ENCODE data around the gene CENPP. TPM values are rescaled to one million over a fixed set of nuclear protein-coding genes. Genes with fewer than 3 reads are reported as not detected.
A peak's percentile ranks its signal among the peaks of the same experiment; 100 is the strongest.
"Not testable (repeated sequence)": the region's sequence is repeated elsewhere in the genome, so short reads cannot be mapped to it uniquely, and the experiment has no call there.

The CENPP gene
- total RNA-seq, 2 experiments from 2014 or later = 26.5 to 27.0 TPM

- no peak overlapping the region for H3K4me3 Mint-ChIP-seq
- H3K36me3 Mint-ChIP-seq = peaks cover 19% of the 10 kb centered on the region
- H3K27ac Mint-ChIP-seq = no peak overlapping the region
- no peak for DNase-seq
- H3K9me3 Mint-ChIP-seq = no peaks in the 10 kb centered on the region
- H3K4me1 Mint-ChIP-seq = peaks cover under 1% of the 10 kb centered on the region
- H3K27me3 Mint-ChIP-seq = no peaks in the 10 kb centered on the region
Measured at GRCh38 chr9:92612292-92612691, 286.5 kb downstream of the CENPP start.

DNA sequence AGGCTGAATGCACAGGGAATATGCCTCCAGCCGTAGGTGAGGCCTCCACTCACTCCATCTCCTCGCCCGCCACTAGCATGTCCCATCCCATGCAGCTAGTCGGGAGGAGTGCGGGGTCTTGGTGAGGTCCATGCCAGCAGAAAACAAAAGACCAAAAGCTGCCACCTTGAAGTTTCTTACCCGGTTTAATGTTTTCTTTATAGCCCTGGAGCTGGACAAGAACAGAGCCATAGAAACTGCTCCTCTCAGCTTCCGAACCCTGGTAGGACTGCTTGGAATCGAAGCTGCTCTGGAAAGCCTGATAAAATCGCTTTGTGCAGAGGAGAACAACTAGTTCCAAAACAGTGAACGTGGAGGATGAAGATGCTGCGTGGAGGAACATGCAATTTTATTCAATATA, 287.1 kb downstream of the CENPP start:
- no peak for DNase-seq
- no peak overlapping the region for H3K4me3 Mint-ChIP-seq
- no peak overlapping the region for H3K27ac Mint-ChIP-seq
- peaks cover 19% of the 10 kb centered on the region for H3K36me3 Mint-ChIP-seq
- no peaks in the 10 kb centered on the region for H3K4me1 Mint-ChIP-seq
- H3K9me3 Mint-ChIP-seq = no peaks in the 10 kb centered on the region
- no peaks in the 10 kb centered on the region for H3K27me3 Mint-ChIP-seq

GRCh38 chr9:92613268-92614122, 287.7 kb downstream of the CENPP start:
- Mint-ChIP-seq H3K36me3 (peaks cover 19% of the 10 kb centered on the region), H3K27me3 (no peaks in the 10 kb centered on the region), H3K4me3 (no peak overlapping the region), H3K9me3 (no peaks in the 10 kb centered on the region), H3K4me1 (no peaks in the 10 kb centered on the region), H3K27ac (no peak overlapping the region)
- no peak for DNase-seq

- H3K36me3 Mint-ChIP-seq = peaks cover 19% of the 10 kb centered on the region
Measured at GRCh38 chr9:92614123-92614510, 288.4 kb downstream of the CENPP start.

DNA sequence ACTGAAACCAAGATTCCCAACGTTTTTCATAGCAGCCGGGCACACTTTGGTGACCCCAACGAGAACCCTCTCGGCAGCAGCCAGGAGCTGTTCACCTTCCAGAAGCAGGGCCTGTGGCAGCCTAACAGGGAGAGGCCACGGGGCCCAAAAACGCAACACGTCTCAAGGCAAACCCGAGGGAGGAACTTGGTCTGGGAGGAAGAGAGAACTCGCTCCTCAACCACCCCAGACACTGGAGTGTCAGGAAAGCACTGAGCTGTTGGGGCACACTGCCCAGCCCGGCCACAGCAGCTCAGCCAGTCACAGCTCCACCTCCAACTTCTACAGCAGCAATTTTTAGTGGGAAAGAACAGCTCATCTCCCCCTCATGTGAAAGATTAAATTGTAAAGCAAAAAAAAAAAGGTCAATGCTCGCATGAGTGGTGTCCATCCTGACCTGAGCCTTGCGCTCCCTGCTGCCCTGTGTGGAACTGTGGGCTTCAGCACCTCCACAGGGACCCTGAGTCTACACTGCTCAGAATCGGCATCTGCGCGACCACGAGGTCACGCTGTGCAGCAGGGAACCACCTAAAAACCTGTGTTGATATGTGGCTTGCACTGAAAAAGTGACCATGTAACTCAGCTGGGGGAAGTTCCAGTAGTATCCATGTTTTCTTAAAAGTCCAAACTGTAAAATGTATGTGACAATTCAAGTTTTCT, 289.2 kb downstream of the CENPP start:
- Mint-ChIP-seq H3K27me3 (no peaks in the 10 kb centered on the region), H3K9me3 (no peaks in the 10 kb centered on the region), H3K4me3 (no peak overlapping the region), H3K4me1 (no peaks in the 10 kb centered on the region), H3K27ac (no peak overlapping the region), H3K36me3 (peaks cover 19% of the 10 kb centered on the region)
- DNase-seq = no peak

More at GRCh38 chr9:92614123-92614510, 288.4 kb downstream of the CENPP start:
- no peaks in the 10 kb centered on the region for H3K9me3 Mint-ChIP-seq
- no peak overlapping the region for H3K4me3 Mint-ChIP-seq
- H3K27me3 Mint-ChIP-seq = no peaks in the 10 kb centered on the region
- no peaks in the 10 kb centered on the region for H3K4me1 Mint-ChIP-seq
- no peak for DNase-seq
- no peak overlapping the region for H3K27ac Mint-ChIP-seq

- Mint-ChIP-seq H3K27ac (peak overlapping the region; percentile 39), H3K27me3 (no peaks in the 10 kb centered on the region), H3K4me1 (no peaks in the 10 kb centered on the region), H3K9me3 (no peaks in the 10 kb centered on the region), H3K36me3 (peaks cover 19% of the 10 kb centered on the region), H3K4me3 (no peak overlapping the region)
- no peak for DNase-seq
Measured at GRCh38 chr9:92615790-92616189, 290.0 kb downstream of the CENPP start.

- peaks cover 18% of the 10 kb centered on the region for H3K36me3 Mint-ChIP-seq
- no peak for DNase-seq
- no peaks in the 10 kb centered on the region for H3K4me1 Mint-ChIP-seq
- no peaks in the 10 kb centered on the region for H3K27me3 Mint-ChIP-seq
- no peaks in the 10 kb centered on the region for H3K9me3 Mint-ChIP-seq
- H3K4me3 Mint-ChIP-seq = no peak overlapping the region
- peak overlapping the region; percentile 39 for H3K27ac Mint-ChIP-seq
Measured at GRCh38 chr9:92616199-92616641, 290.5 kb downstream of the CENPP start.

DNA sequence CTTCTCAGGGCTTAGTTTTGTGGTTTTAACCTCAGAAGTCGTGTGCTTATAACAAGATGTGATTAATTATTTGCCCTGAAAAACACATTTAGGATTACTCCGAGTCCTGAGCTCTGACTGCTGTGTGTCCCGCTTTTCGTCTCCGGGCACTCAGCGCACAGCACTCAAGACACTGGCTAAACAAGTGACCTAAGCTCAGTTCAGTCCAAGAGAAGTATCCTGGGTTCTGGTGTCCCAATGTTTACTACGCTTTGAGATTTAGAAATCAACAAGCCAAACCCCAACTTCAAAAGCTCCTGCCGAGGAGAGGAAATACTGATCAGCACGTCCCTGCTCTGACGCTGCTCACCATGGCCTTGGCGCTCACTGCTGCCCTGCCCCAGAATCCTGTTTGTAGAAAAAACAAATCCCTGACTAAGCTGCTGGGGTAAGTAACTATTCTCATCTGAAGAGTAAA, 290.9 kb downstream of the CENPP start:
- H3K27me3 Mint-ChIP-seq = no peaks in the 10 kb centered on the region
- H3K36me3 Mint-ChIP-seq = peaks cover 14% of the 10 kb centered on the region
- H3K27ac Mint-ChIP-seq = no peak overlapping the region
- DNase-seq = no peak
- H3K4me3 Mint-ChIP-seq = no peak overlapping the region
- no peaks in the 10 kb centered on the region for H3K4me1 Mint-ChIP-seq
- H3K9me3 Mint-ChIP-seq = no peaks in the 10 kb centered on the region

GRCh38 chr9:92617195-92617813, 291.6 kb downstream of the CENPP start:
- H3K27ac Mint-ChIP-seq = no peak overlapping the region
- H3K4me3 Mint-ChIP-seq = no peak overlapping the region

GRCh38 chr9:92617951-92618510, 292.3 kb downstream of the CENPP start:
- no peaks in the 10 kb centered on the region for H3K27me3 Mint-ChIP-seq
- no peak for DNase-seq

More at GRCh38 chr9:92617195-92617813, 291.6 kb downstream of the CENPP start:
- Mint-ChIP-seq H3K9me3 (no peaks in the 10 kb centered on the region), H3K27me3 (no peaks in the 10 kb centered on the region), H3K4me1 (no peaks in the 10 kb centered on the region), H3K36me3 (peaks cover 12% of the 10 kb centered on the region)
- DNase-seq = no peak

DNA sequence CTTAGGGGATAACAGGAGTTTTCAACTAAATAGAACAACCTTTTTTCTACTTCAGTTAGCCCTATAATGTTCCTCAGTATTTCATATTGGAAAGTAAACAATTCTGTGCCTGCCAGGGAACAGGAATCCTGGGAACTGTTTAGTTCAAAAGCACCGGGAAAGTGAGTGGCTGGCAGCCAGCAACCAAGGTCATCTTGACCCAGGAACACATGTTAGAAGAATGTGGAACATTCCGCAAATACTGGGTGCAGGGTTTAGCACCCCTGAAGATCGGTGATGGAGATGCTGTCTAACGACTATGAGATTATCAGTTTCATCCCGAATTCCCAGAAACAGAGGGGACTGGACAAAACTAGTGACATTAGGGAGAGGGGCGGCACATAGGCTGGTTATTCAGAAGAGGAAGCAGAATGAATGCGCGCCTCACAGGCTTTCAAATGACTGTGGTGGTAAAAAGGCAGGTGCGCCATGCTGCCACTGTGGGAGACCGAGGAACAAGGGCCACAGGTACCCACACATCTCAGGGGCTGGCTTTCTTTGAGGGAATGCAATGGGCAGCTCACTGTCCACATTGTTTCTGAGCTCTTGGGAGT, 293.0 kb downstream of the CENPP start:
- no peak for DNase-seq
- no peaks in the 10 kb centered on the region for H3K4me1 Mint-ChIP-seq
- no peak overlapping the region for H3K27ac Mint-ChIP-seq
- no peaks in the 10 kb centered on the region for H3K9me3 Mint-ChIP-seq
- H3K4me3 Mint-ChIP-seq = no peak overlapping the region
- no peaks in the 10 kb centered on the region for H3K27me3 Mint-ChIP-seq
- peaks cover 11% of the 10 kb centered on the region for H3K36me3 Mint-ChIP-seq

More at GRCh38 chr9:92617951-92618510, 292.3 kb downstream of the CENPP start:
- Mint-ChIP-seq H3K27ac (no peak overlapping the region), H3K4me1 (no peaks in the 10 kb centered on the region), H3K9me3 (no peaks in the 10 kb centered on the region), H3K36me3 (peaks cover 12% of the 10 kb centered on the region), H3K4me3 (no peak overlapping the region)

- Mint-ChIP-seq H3K9me3 (no peaks in the 10 kb centered on the region), H3K27ac (no peak overlapping the region), H3K27me3 (no peaks in the 10 kb centered on the region), H3K36me3 (peaks cover 11% of the 10 kb centered on the region), H3K4me3 (no peak overlapping the region), H3K4me1 (no peaks in the 10 kb centered on the region)
- no peak for DNase-seq
Measured at GRCh38 chr9:92619601-92620300, 294.0 kb downstream of the CENPP start.

DNA sequence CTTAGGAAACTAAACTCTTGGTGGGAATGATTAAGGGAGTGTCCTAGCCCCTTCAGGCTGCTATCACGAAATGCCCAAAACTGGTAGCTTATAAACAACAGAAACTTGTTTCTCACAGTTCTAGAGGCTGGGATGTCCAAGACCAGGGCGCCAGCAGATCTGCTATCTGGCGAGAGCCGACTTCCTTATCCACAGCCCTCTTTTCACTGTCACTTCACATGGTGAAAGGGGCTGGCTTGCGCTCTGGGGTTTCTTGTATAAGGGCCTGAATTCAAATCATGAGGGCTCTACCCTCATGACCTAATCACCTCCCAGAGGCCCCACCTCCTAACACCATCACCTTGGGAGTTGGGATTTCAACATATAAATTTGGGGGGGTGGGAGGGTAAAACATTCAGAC, 295.1 kb downstream of the CENPP start:
- peaks cover 4% of the 10 kb centered on the region for H3K4me1 Mint-ChIP-seq
- no peak overlapping the region for H3K4me3 Mint-ChIP-seq
- DNase-seq = no peak
- no peaks in the 10 kb centered on the region for H3K9me3 Mint-ChIP-seq
- peaks cover 6% of the 10 kb centered on the region for H3K36me3 Mint-ChIP-seq
- no peak overlapping the region for H3K27ac Mint-ChIP-seq
- H3K27me3 Mint-ChIP-seq = no peaks in the 10 kb centered on the region

- not testable (repeated sequence) for H3K4me3 Mint-ChIP-seq, H3K4me1 Mint-ChIP-seq, H3K27me3 Mint-ChIP-seq, DNase-seq, H3K9me3 Mint-ChIP-seq, H3K27ac Mint-ChIP-seq
- peaks cover 22% of the 10 kb centered on the region for H3K36me3 Mint-ChIP-seq
Measured at GRCh38 chr9:92623936-92624335, 298.2 kb downstream of the CENPP start.
